K562 (cell line): Measurements from ENCODE around the gene NAPA. TPM values are rescaled to one million over a fixed set of nuclear protein-coding genes. Genes with fewer than 3 reads are reported as not detected.

Source experiments
- ATAC-seq: fragments of 200-7000 bp; cut with Tn5 transposase; 3 replicates; pipeline ENCODE4 v1.9.1; 2020; ENCODE audit warnings: moderate library complexity
- BruUV-seq: library from RNA; stranded (reverse); fragments of 400-500 nt; replicated peaks from 2 replicates; lab custom pipeline; 2021; lab: Mats Ljungman, UMichigan
- CTCF ChIA-PET: fragments of 300-600 bp; formaldehyde crosslinking; extraction: SDS; loops from one replicate; lab custom pipeline; 2021; ENCODE audit warnings: low intra/inter-chr PET ratio; lab: Yijun Ruan, JAX
- POLR2A ChIA-PET: fragments of 300-600, 350-650 bp; sonication (Branson Sonifier 250); formaldehyde crosslinking; extraction: SDS; loops from one replicate; lab custom pipeline; 2021; ENCODE audit warnings: antibody characterized with exemption, inconsistent platforms; lab: Yijun Ruan, JAX
- DNase-seq, 4 experiments: peaks; one replicate each; pipeline versions ENCODE4 v3.0.0 to v3.0.0-alpha.2; 2011 to 2018; ENCODE audit warnings: low spot score in 3 of 4, mixed read lengths in 3 of 4; ENCODE audit errors: extremely low read depth in 1 of 4
- FAIRE-seq: peaks from 2 replicates; lab custom pipeline; 2011; peaks lifted over from hg19 to GRCh38; lab: Jason Lieb, UNC
- H2AFZ ChIP-seq: 2 replicates; pipeline ENCODE4 v1.6.0; 2011; ENCODE audit warnings: low read depth, low read length, control low read depth, inconsistent platforms
- H3K27ac ChIP-seq: fragments of 200-600 bp; 3 replicates; pipeline ENCODE4 v1.8.0; 2011; ENCODE audit warnings: low read depth, mild to moderate bottlenecking, control low read depth, inconsistent platforms, low read length, moderate library complexity, mixed read lengths; ENCODE audit errors: extremely low read depth
- H3K27me3 ChIP-seq, 2 experiments: fragments of 300-600 bp in 1 of 2; 2 replicates in 1 of 2; 3 replicates in 1 of 2; pipeline versions ENCODE4 v1.6.0 to v1.8.0; 2011; ENCODE audit warnings: inconsistent platforms in 2 of 2, low read length in 2 of 2, mild to moderate bottlenecking in 1 of 2, mixed read lengths in 1 of 2, moderate library complexity in 1 of 2; ENCODE audit not compliant: control insufficient read depth in 2 of 2, insufficient read depth in 2 of 2
- H3K36me3 ChIP-seq: fragments of 300-600 bp; 3 replicates; pipeline ENCODE4 v1.8.0; 2011; ENCODE audit warnings: mild to moderate bottlenecking, low read length, inconsistent platforms; ENCODE audit not compliant: control insufficient read depth, insufficient read depth
- H3K4me1 ChIP-seq, 2 experiments: fragments of 200-600 bp in 1 of 2; replicated peaks in 1 of 2; 2 replicates in 1 of 2; 3 replicates in 1 of 2; pipeline versions ENCODE4 v1.5.1 to v1.8.0; 2011; ENCODE audit warnings: inconsistent platforms in 2 of 2, low read length in 2 of 2, mild to moderate bottlenecking in 1 of 2, mixed read lengths in 1 of 2, moderate library complexity in 1 of 2; ENCODE audit not compliant: control insufficient read depth in 2 of 2, insufficient read depth in 2 of 2
- H3K4me2 ChIP-seq: 2 replicates; pipeline ENCODE4 v1.6.1; 2011; ENCODE audit warnings: low read length, control low read depth, inconsistent platforms, mixed read lengths; ENCODE audit not compliant: insufficient read depth
- H3K4me3 ChIP-seq: fragments of 200-600 bp; sonication (generic), shearing (Covaris generic); 2 replicates; pipeline ENCODE4 v1.5.1; 2016; ENCODE audit warnings: control low read depth, inconsistent platforms
- H3K79me2 ChIP-seq: fragments of 200-600 bp; 3 replicates; pipeline ENCODE4 v1.8.0; 2011; ENCODE audit warnings: low read length, inconsistent platforms; ENCODE audit not compliant: control insufficient read depth, insufficient read depth
- H3K9ac ChIP-seq, 2 experiments: 2 replicates each; pipeline versions ENCODE4 v1.6.0 to v1.6.1; 2011; ENCODE audit warnings: low read depth in 2 of 2, low read length in 2 of 2, control low read depth in 1 of 2, inconsistent platforms in 1 of 2, mild to moderate bottlenecking in 1 of 2, mixed read lengths in 1 of 2; ENCODE audit not compliant: insufficient read depth in 1 of 2
- H3K9me1 ChIP-seq: one replicate; pipeline ENCODE4 v1.6.0; 2011; ENCODE audit warnings: inconsistent platforms, mild to moderate bottlenecking, low read length, moderate library complexity; ENCODE audit not compliant: control insufficient read depth, insufficient read depth
- H3K9me3 ChIP-seq: replicated peaks from 2 replicates; pipeline ENCODE4 v1.5.1; 2011; ENCODE audit warnings: low read depth, low read length, inconsistent platforms; ENCODE audit not compliant: control insufficient read depth, insufficient read depth
- H4K20me1 ChIP-seq: replicated peaks from 2 replicates; pipeline ENCODE4 v1.6.1; 2011; ENCODE audit warnings: low read length, inconsistent platforms, mixed read lengths; ENCODE audit not compliant: control insufficient read depth, insufficient read depth
- CTCF ChIP-seq, 3 experiments: IDR thresholded peaks in 2 of 3; conservative IDR thresholded peaks in 1 of 3; 2 replicates each; pipeline ENCODE4 v1.5.1; 2011 to 2012; ENCODE audit warnings: low read length in 3 of 3, mild to moderate bottlenecking in 3 of 3, control low read depth in 2 of 3, improper control_type of control experiment in 1 of 3, inconsistent platforms in 1 of 3, low read depth in 1 of 3, mixed read lengths in 1 of 3, moderate library complexity in 1 of 3; ENCODE audit not compliant: insufficient read depth in 2 of 3
- NCOA2 ChIP-seq, 2 experiments: fragments of 450-650 bp; IDR thresholded peaks; 2 replicates each; pipeline ENCODE4 v1.6.1; 2018; ENCODE audit warnings: mild to moderate bottlenecking in 2 of 2, moderate library complexity in 1 of 2; ENCODE audit not compliant: partially characterized antibody in 2 of 2
- RB1 ChIP-seq: fragments of 450-650 bp; IDR thresholded peaks from 2 replicates; pipeline ENCODE4 v1.6.1; 2017; ENCODE audit warnings: low read depth, mild to moderate bottlenecking
- ZBTB33 ChIP-seq: sonication (generic); formaldehyde crosslinking; IDR thresholded peaks from 2 replicates; pipeline ENCODE4 v1.8.1; 2023; ENCODE audit warnings: mild to moderate bottlenecking, missing genetic modification reagents
- ZNF316 ChIP-seq: fragments of 450-650 bp; IDR thresholded peaks from 2 replicates; pipeline ENCODE4 v1.6.1; 2016
- WGBS: fragments of 100-300 bp; shearing (Covaris generic); methylation state at CpG from one replicate; pipeline ENCODE4 v1.1.6; 2016; ENCODE audit warnings: low coverage, mixed read lengths; ENCODE audit not compliant: insufficient coverage; ENCODE audit errors: missing lambda C conversion rate; 5-methylcytosine and 5-hydroxymethylcytosine counted together
- in situ Hi-C: fragments of 300-500 bp; cut with MboI; formaldehyde crosslinking; loops from 4 replicates; pipeline ENCODE4 v1.15.0; 2018; ENCODE audit warnings: inconsistent platforms, mixed read lengths
- intact Hi-C: fragments of 100-400 bp; cut with micrococcal nuclease; formaldehyde crosslinking; loops from 2 replicates; pipeline ENCODE4 v1.14.2; 2022
- polyA plus RNA-seq, 8 experiments: library from polyadenylated mRNA; depleted of rRNA in 4 of 8; stranded (reverse) in 5 of 8; unstranded in 3 of 8; fragments of >200 nt; fragmentation: Nextera tagmentation in 2 of 8; fragmentation: Illumina TruSeq in 1 of 8; extraction: Ambion mirVana in 2 of 8; extraction: Trizol in 1 of 8; gene quantifications; 2 replicates each; pipeline versions ENCODE4 v1.2.1 to v1.2.3, GENCODE V29; 2011 to 2014; ENCODE audit warnings: inconsistent platforms in 1 of 8, missing spikeins in 1 of 8
- total RNA-seq, 7 experiments: library from RNA; depleted of rRNA in 6 of 7; stranded (reverse); fragments of >200 nt in 6 of 7; fragmentation: Illumina TruSeq in 2 of 7; extraction: Trizol in 2 of 7; gene quantifications; 2 replicates each; pipeline versions ENCODE4 v1.2.1 to v1.2.3, GENCODE V29; 2011 to 2021; ENCODE audit warnings: low replicate concordance in 1 of 7

NAPA gene
- total and polyA plus RNA-seq, 9 of the 15 experiments (the other 6 are each of a cell fraction or from before 2014, with no cell fraction given) = 5.4 to 98.6 (median 77.5) TPM

GRCh38 chr19:47507924-47508553, 6.8 kb downstream of the NAPA start:
- intact Hi-C loops (no loop called here), in situ Hi-C loops (no loop called here)
- Histone ChIP-seq H3K4me3 (no peak overlapping the region), H3K4me2 (no peak overlapping the region), H3K27ac (no peak overlapping the region), H3K36me3 (peaks cover 57% of the 10 kb centered on the region), H3K27me3 (no peaks in the 10 kb centered on the region), H3K9ac (peak overlapping the region in 1 of 2 experiments; percentile 87; a peak in 2 of 4 replicates), H3K4me1 (peaks cover 10 to 38% of the 10 kb centered on the region in 2 experiments), H3K9me1 (no peaks in the 10 kb centered on the region), H3K9me3 (no peaks in the 10 kb centered on the region), H4K20me1 (peaks cover 11% of the 10 kb centered on the region), H2AFZ (no peak overlapping the region), H3K79me2 (peaks cover 64% of the 10 kb centered on the region)
- ChIA-PET CTCF (interaction anchor here (2.0 kb wide), 1 partner anchor 72 kb away, joined by 10 read pairs; no protein-coding TSS in a partner anchor), POLR2A (interaction anchor here (0.6 to 1.7 kb wide), 9 partner anchors 9 to 282 kb away, joined by 3 to 6 read pairs (median 3); partner anchors contain the start of gene KPTN)
- no TSS peak for BruUV-seq
- 70% methylated on average over 10 of the region's 11 CpGs for WGBS
- no peak for FAIRE-seq
- DNase-seq = no peak
- TF ChIP-seq ZBTB33 (CRISPR knock-in tag) (peak; percentile 89), RB1 (0 out of 2 replicates have a peak, but pooled peaks have one; percentile 9), CTCF (IDR thresholded peaks at IDR 0.05 in 2 of 3, conservative IDR thresholded peaks at IDR 0.05 in 1 of 3; ENCODE audit: insufficient read depth in 2 of 3, low read depth in 1 of 3, low read length in 3 of 3) (peak in 2 of 3 experiments; percentile 34 to 37; a peak in 3 of 6 replicates), NCOA2 (IDR thresholded peaks at IDR 0.05; ENCODE audit: partially characterized antibody in 2 of 2) (no peak), ZNF316 (no peak)
- peak; percentile 72 for ATAC-seq
